ENCODE measurements around the gene ROPN1L. TPM values are rescaled to one million over a fixed set of nuclear protein-coding genes. Genes with fewer than 3 reads are reported as not detected.

Gene ROPN1L
- total RNA-seq, 2 donors from 2014 or later, result 34.9 TPM; not detected in 1

DNA sequence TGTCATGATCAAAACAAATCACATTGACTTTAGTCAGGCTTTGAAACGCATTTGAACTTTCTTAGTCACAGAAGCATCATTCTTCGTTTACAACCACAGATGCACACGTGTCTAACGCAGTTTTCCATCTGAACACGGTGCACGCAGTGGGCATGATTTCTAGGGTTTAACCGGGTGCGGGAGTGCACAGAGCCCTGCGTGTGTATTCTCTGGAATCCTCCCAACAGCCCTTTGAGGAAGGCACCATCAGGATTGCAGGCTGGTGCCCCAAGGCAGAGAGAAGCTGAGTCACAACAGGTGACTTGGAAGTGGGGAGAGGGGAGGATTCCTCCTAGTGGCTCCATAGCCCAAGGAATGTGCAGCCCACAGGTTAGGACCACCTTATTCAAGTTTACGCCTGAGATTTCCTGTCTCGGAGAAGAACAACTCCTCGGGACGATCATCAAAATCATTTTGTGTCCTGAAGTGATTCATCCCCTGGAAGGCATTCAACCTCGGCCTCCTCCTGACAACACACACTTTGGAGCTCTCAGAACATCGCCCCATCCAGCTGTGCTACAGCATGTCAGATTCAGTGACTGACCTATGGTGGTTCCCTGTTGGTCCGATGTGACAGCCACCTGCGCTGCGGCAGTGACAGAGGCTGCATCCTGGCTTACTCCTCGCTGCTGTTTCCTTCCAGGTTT is 13.1 kb downstream of the ROPN1L start:
- Histone ChIP-seq H3K36me3 (no peaks in the 10 kb centered on the region), H3K27ac (no peak overlapping the region), H3K4me1 (replicated peaks) (no peaks in the 10 kb centered on the region), H3K4me3 (no peak overlapping the region), H3K27me3 (replicated peaks; ENCODE audit: insufficient read depth) (no peaks in the 10 kb centered on the region), H3K9me3 (no peaks in the 10 kb centered on the region)
- intact Hi-C loops (cut with DNase I), result loop anchor here (5.0 to 10.0 kb wide), 2 partner anchors 98 to 310 kb away; partner anchors contain the start of gene DAP
- 80% methylated on average over 19 of the region's 19 CpGs for WGBS
- TF ChIP-seq POLR2AphosphoS5 (IDR thresholded peaks at IDR 0.05), result no peak
- TF ChIP-seq, protein P1, sequence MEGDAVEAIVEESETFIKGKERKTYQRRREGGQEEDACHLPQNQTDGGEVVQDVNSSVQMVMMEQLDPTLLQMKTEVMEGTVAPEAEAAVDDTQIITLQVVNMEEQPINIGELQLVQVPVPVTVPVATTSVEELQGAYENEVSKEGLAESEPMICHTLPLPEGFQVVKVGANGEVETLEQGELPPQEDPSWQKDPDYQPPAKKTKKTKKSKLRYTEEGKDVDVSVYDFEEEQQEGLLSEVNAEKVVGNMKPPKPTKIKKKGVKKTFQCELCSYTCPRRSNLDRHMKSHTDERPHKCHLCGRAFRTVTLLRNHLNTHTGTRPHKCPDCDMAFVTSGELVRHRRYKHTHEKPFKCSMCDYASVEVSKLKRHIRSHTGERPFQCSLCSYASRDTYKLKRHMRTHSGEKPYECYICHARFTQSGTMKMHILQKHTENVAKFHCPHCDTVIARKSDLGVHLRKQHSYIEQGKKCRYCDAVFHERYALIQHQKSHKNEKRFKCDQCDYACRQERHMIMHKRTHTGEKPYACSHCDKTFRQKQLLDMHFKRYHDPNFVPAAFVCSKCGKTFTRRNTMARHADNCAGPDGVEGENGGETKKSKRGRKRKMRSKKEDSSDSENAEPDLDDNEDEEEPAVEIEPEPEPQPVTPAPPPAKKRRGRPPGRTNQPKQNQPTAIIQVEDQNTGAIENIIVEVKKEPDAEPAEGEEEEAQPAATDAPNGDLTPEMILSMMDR (IDR thresholded peaks at IDR 0.05), result no peak
- no peak for TF ChIP-seq POLR2A (IDR thresholded peaks at IDR 0.05)
- no peak for DNase-seq (ENCODE audit: low spot score)

DNA sequence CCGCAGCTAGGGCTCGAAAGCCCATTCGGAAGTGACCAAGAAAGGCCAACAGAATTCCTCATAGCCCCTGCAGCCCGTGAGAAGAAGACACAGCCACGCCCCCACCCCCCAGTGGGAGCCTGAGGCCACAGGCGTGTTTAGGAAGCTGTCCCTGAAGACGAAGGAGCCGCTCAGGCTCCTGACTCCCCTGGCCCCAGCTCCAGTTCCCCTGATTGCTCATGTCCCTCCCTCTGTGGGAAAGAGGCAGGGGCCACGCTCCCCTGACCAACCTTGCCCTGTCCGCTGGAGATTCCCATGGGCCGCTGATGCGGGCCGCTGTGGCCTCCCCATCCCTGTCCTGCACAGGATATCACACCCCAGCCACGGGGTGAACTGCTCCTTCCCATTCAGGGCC is 13.6 kb downstream of the ROPN1L start:
- TF ChIP-seq POLR2A (IDR thresholded peaks at IDR 0.05) (no peak), POLR2AphosphoS5 (IDR thresholded peaks at IDR 0.05) (no peak)
- TF ChIP-seq, protein P1 (IDR thresholded peaks at IDR 0.05), result no peak
- no peak overlapping the region for H3K4me3 ChIP-seq
- DNase-seq (ENCODE audit: low spot score), result no peak
- no peaks in the 10 kb centered on the region for H3K36me3 ChIP-seq
- H3K27me3 ChIP-seq (replicated peaks; ENCODE audit: insufficient read depth), result no peaks in the 10 kb centered on the region
- peaks cover 4% of the 10 kb centered on the region for H3K4me1 ChIP-seq (replicated peaks)
- H3K27ac ChIP-seq, result no peak overlapping the region
- intact Hi-C loops (cut with DNase I), result loop anchor here (5.0 to 10.0 kb wide), 2 partner anchors 97 to 310 kb away; partner anchors contain the start of gene DAP
- 88% methylated on average over 14 of the region's 14 CpGs for WGBS
- H3K9me3 ChIP-seq, result no peaks in the 10 kb centered on the region

- Histone ChIP-seq H3K4me1 (replicated peaks) (peaks cover 6% of the 10 kb centered on the region), H3K36me3 (no peaks in the 10 kb centered on the region), H3K27ac (no peak overlapping the region), H3K9me3 (no peaks in the 10 kb centered on the region), H3K27me3 (replicated peaks; ENCODE audit: insufficient read depth) (no peaks in the 10 kb centered on the region), H3K4me3 (no peak overlapping the region)
- DNase-seq (ENCODE audit: low spot score), result no peak
- intact Hi-C loops (cut with DNase I), result loop anchor here (5.0 to 10.0 kb wide), 2 partner anchors 95 to 308 kb away; partner anchors contain the start of gene DAP
- 56% methylated on average over 26 of the region's 26 CpGs for whole genome bisulfite sequencing
- TF ChIP-seq POLR2A (IDR thresholded peaks at IDR 0.05), result no peak
- peak; percentile 35 for TF ChIP-seq POLR2AphosphoS5 (IDR thresholded peaks at IDR 0.05)
- TF ChIP-seq, protein P1 (IDR thresholded peaks at IDR 0.05), result no peak
These were observed 15.1 kb downstream of the ROPN1L start for GRCh38 chr5:10456583-10457420.

GRCh38 chr5:10457682-10458574 is 16.2 kb downstream of the ROPN1L start:
- no peaks in the 10 kb centered on the region for H3K9me3 ChIP-seq
- no peak overlapping the region for H3K27ac ChIP-seq
- WGBS, result 66% methylated on average over 23 of the region's 23 CpGs
- DNase-seq (ENCODE audit: low spot score), result peak; percentile 44
- no peak overlapping the region for H3K4me3 ChIP-seq
- H3K4me1 ChIP-seq (replicated peaks), result peaks cover 6% of the 10 kb centered on the region
- no peaks in the 10 kb centered on the region for H3K36me3 ChIP-seq
- intact Hi-C loops (cut with DNase I), result loop anchor here (5.0 to 10.0 kb wide), 2 partner anchors 94 to 307 kb away; partner anchors contain the start of gene DAP
- H3K27me3 ChIP-seq (replicated peaks; ENCODE audit: insufficient read depth), result no peaks in the 10 kb centered on the region
- TF ChIP-seq POLR2AphosphoS5 (IDR thresholded peaks at IDR 0.05), result no peak
- TF ChIP-seq POLR2A (IDR thresholded peaks at IDR 0.05), result no peak
- TF ChIP-seq, protein P1 (IDR thresholded peaks at IDR 0.05), result no peak
